HEK293 (cell line): ENCODE data around the gene GLB1L2.

Source experiments
- CTCF ChIA-PET: fragments of 350-600 bp; formaldehyde crosslinking; extraction: SDS; loops from one replicate; lab custom pipeline; 2021; ENCODE audit warnings: antibody characterized with exemption; lab: Yijun Ruan, JAX
- POLR2A ChIA-PET: fragments of 300-600 bp; formaldehyde crosslinking; extraction: SDS; loops from one replicate; lab custom pipeline; 2020; ENCODE audit warnings: antibody characterized with exemption, inconsistent platforms; lab: Yijun Ruan, JAX
- H3K27ac ChIP-seq: fragments of 200-500 bp; sonication (Bioruptor generic); 2 replicates; pipeline ENCODE4 v1.5.1; 2014; ENCODE audit warnings: low read depth, low read length, control low read depth, inconsistent platforms; ENCODE audit errors: extremely low read depth
- H3K36me3 ChIP-seq, 2 experiments: fragments of 200-500 bp in 1 of 2; sonication (Bioruptor generic) in 1 of 2; 1 replicate in 1 of 2; 2 replicates in 1 of 2; pipeline ENCODE4 v1.5.1; 2014 to 2017; ENCODE audit warnings: inconsistent platforms in 2 of 2, low read length in 2 of 2; ENCODE audit not compliant: control insufficient read depth in 2 of 2, insufficient read depth in 1 of 2
- H3K4me1 ChIP-seq: fragments of 200-500 bp; sonication (Bioruptor generic); 2 replicates; pipeline ENCODE4 v1.5.1; 2014; ENCODE audit warnings: mild to moderate bottlenecking, low read length, inconsistent platforms; ENCODE audit not compliant: control insufficient read depth, insufficient read depth
- H3K4me3 ChIP-seq: 2 replicates; pipeline ENCODE4 v1.5.1; 2011; ENCODE audit warnings: low read depth, mild to moderate bottlenecking, control low read depth, low read length, moderate library complexity
- H3K9me3 ChIP-seq: fragments of 200-500 bp; sonication (Bioruptor generic); 2 replicates; pipeline ENCODE4 v1.5.1; 2014; ENCODE audit warnings: low read depth, low read length, inconsistent platforms; ENCODE audit not compliant: control insufficient read depth, insufficient read depth
- BCL11B ChIP-seq: fragments of 450-650 bp; formaldehyde crosslinking; IDR thresholded peaks from 2 replicates; pipeline ENCODE4 v1.5.1; 2016; ENCODE audit warnings: low read depth, missing biosample characterization, missing genetic modification characterization
- GLIS2 ChIP-seq: fragments of 450-650 bp; formaldehyde crosslinking; IDR thresholded peaks from 2 replicates; pipeline ENCODE4 v1.5.1; 2016; ENCODE audit warnings: missing biosample characterization, missing genetic modification characterization
- HOXD13 ChIP-seq: sonication (generic); formaldehyde crosslinking; IDR thresholded peaks from 2 replicates; pipeline ENCODE4 v1.8.0; 2022; ENCODE audit warnings: missing genetic modification reagents, borderline replicate concordance
- OSR2 ChIP-seq: fragments of 450-650 bp; formaldehyde crosslinking; IDR thresholded peaks from 2 replicates; pipeline ENCODE4 v1.5.1; 2016; ENCODE audit warnings: missing biosample characterization, missing genetic modification characterization
- SCRT2 ChIP-seq: fragments of 450-650 bp; formaldehyde crosslinking; IDR thresholded peaks from 2 replicates; pipeline ENCODE4 v1.5.1; 2016; ENCODE audit warnings: missing biosample characterization, missing genetic modification characterization
- SP2 ChIP-seq: fragments of 450-650 bp; formaldehyde crosslinking; IDR thresholded peaks from 2 replicates; pipeline ENCODE4 v1.5.1; 2016; ENCODE audit warnings: missing biosample characterization, missing genetic modification characterization
- ZNF112 ChIP-seq: fragments of 450-650 bp; formaldehyde crosslinking; IDR thresholded peaks from 2 replicates; pipeline ENCODE4 v1.5.0; 2017; ENCODE audit warnings: missing biosample characterization, missing genetic modification characterization
- ZNF121 ChIP-seq: fragments of 450-650 bp; formaldehyde crosslinking; IDR thresholded peaks from 2 replicates; pipeline ENCODE4 v1.5.1; 2016; ENCODE audit warnings: missing biosample characterization, missing genetic modification characterization
- ZNF155 ChIP-seq: fragments of 450-650 bp; formaldehyde crosslinking; IDR thresholded peaks from 2 replicates; pipeline ENCODE4 v1.5.1; 2016; ENCODE audit warnings: missing biosample characterization, missing genetic modification characterization
- ZNF169 ChIP-seq: fragments of 450-650 bp; formaldehyde crosslinking; IDR thresholded peaks from 2 replicates; pipeline ENCODE4 v1.5.1; 2016; ENCODE audit warnings: missing biosample characterization, missing genetic modification characterization
- ZNF223 ChIP-seq: fragments of 450-650 bp; formaldehyde crosslinking; IDR thresholded peaks from 2 replicates; pipeline ENCODE4 v1.5.1; 2016; ENCODE audit warnings: missing biosample characterization, missing genetic modification characterization
- ZNF248 ChIP-seq: fragments of 450-650 bp; formaldehyde crosslinking; IDR thresholded peaks from 2 replicates; pipeline ENCODE4 v1.5.1; 2017; ENCODE audit warnings: missing biosample characterization, missing genetic modification characterization
- ZNF354C ChIP-seq: fragments of 450-650 bp; formaldehyde crosslinking; IDR thresholded peaks from 2 replicates; pipeline ENCODE4 v1.5.1; 2016; ENCODE audit warnings: missing biosample characterization, missing genetic modification characterization, low read depth, borderline replicate concordance
- ZNF521 ChIP-seq: fragments of 450-650 bp; formaldehyde crosslinking; IDR thresholded peaks from 2 replicates; pipeline ENCODE4 v1.5.1; 2017; ENCODE audit warnings: missing biosample characterization, mild to moderate bottlenecking, missing genetic modification characterization
- ZNF555 ChIP-seq: fragments of 450-650 bp; formaldehyde crosslinking; conservative IDR thresholded peaks from 2 replicates; pipeline ENCODE4 v1.5.1; 2017; ENCODE audit warnings: missing biosample characterization, mild to moderate bottlenecking, missing genetic modification characterization, inconsistent platforms
- ZNF558 ChIP-seq: fragments of 450-650 bp; formaldehyde crosslinking; IDR thresholded peaks from 2 replicates; pipeline ENCODE4 v1.5.1; 2016; ENCODE audit warnings: missing biosample characterization, missing genetic modification characterization
- ZNF561 ChIP-seq: fragments of 450-650 bp; IDR thresholded peaks from 2 replicates; pipeline ENCODE4 v1.5.1; 2018; ENCODE audit warnings: missing biosample characterization, missing genetic modification characterization, borderline replicate concordance
- ZNF664 ChIP-seq: fragments of 450-650 bp; formaldehyde crosslinking; IDR thresholded peaks from 2 replicates; pipeline ENCODE4 v1.5.1; 2016; ENCODE audit warnings: missing biosample characterization, missing genetic modification characterization
- ZNF670 ChIP-seq: fragments of 450-650 bp; formaldehyde crosslinking; IDR thresholded peaks from 2 replicates; pipeline ENCODE4 v1.5.1; 2016; ENCODE audit warnings: missing biosample characterization, missing genetic modification characterization, low read depth
- ZNF701 ChIP-seq: fragments of 450-650 bp; formaldehyde crosslinking; IDR thresholded peaks from 2 replicates; pipeline ENCODE4 v1.5.1; 2016; ENCODE audit warnings: missing biosample characterization, missing genetic modification characterization
- ZNF707 ChIP-seq: fragments of 450-650 bp; formaldehyde crosslinking; IDR thresholded peaks from 2 replicates; pipeline ENCODE4 v1.5.1; 2016; ENCODE audit warnings: missing biosample characterization, missing genetic modification characterization
- ZNF768 ChIP-seq: fragments of 450-650 bp; formaldehyde crosslinking; IDR thresholded peaks from 2 replicates; pipeline ENCODE4 v1.5.1; 2018; ENCODE audit warnings: missing biosample characterization, mild to moderate bottlenecking, missing genetic modification characterization
- ZNF776 ChIP-seq: fragments of 450-650 bp; formaldehyde crosslinking; IDR thresholded peaks from 2 replicates; pipeline ENCODE4 v1.5.0; 2017; ENCODE audit warnings: missing biosample characterization, missing genetic modification characterization, borderline replicate concordance
- TF ChIP-seq, protein P1 (sequence below): fragments of 450-650 bp; formaldehyde crosslinking; IDR thresholded peaks from 2 replicates; pipeline ENCODE4 v1.5.1; 2016; ENCODE audit warnings: missing biosample characterization, missing genetic modification characterization
- TF ChIP-seq, protein P2 (sequence below): fragments of 450-650 bp; formaldehyde crosslinking; IDR thresholded peaks from 2 replicates; pipeline ENCODE4 v1.5.1; 2016; ENCODE audit warnings: missing biosample characterization, missing genetic modification characterization
- TF ChIP-seq, protein P3 (sequence below): fragments of 450-650 bp; formaldehyde crosslinking; IDR thresholded peaks from 2 replicates; pipeline ENCODE4 v1.5.1; 2016; ENCODE audit warnings: missing biosample characterization, missing genetic modification characterization, low read depth

The GLB1L2 gene

DNA sequence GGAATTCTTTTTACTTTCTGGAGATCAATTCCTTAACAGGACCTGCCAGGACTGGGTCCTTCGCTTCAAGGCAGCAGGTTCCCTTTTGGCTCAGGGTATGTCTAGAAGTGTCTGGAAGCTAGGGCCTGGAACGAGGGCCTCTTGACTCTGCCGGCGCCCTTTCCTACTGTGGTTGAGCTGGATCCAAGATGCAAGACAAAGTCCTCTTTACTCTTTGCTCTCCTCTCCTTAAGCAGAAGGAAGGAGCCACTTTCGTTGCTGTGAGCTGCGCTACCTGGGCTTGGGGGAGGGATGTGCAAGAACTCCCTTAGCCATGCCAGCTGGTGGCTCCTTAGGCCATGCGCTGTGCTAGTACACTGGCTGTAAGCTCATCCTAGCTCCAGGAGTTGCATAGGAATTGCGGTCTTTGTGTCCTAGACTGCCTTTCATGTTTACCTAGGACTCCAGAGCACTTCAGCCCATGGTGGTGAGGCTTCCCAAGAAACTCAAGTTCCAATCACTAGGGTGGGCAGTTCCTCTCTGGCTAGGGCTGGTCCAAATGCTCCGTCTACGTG, 18.1 kb downstream of the GLB1L2 start:
- no peak for TF ChIP-seq ZNF664 (tag by site-specific recombination)
- no peak for TF ChIP-seq ZNF768 (tag by site-specific recombination)
- TF ChIP-seq ZNF776: no peak
- TF ChIP-seq GLIS2 (tag by site-specific recombination): no peak
- no peak for TF ChIP-seq ZNF521 (tag by site-specific recombination)
- no peak for TF ChIP-seq SCRT2
- TF ChIP-seq SP2 (tag by site-specific recombination): no peak
- TF ChIP-seq ZNF112 (tag by site-specific recombination): no peak
- no peak for TF ChIP-seq OSR2
- TF ChIP-seq ZNF354C (tag by site-specific recombination): no peak
- no peak for TF ChIP-seq ZNF561 (tag by site-specific recombination)
- TF ChIP-seq HOXD13 (CRISPR knock-in tag): no peak
- no peak for TF ChIP-seq ZNF670 (tag by site-specific recombination)
- no peak for TF ChIP-seq ZNF169
- TF ChIP-seq, protein P1, sequence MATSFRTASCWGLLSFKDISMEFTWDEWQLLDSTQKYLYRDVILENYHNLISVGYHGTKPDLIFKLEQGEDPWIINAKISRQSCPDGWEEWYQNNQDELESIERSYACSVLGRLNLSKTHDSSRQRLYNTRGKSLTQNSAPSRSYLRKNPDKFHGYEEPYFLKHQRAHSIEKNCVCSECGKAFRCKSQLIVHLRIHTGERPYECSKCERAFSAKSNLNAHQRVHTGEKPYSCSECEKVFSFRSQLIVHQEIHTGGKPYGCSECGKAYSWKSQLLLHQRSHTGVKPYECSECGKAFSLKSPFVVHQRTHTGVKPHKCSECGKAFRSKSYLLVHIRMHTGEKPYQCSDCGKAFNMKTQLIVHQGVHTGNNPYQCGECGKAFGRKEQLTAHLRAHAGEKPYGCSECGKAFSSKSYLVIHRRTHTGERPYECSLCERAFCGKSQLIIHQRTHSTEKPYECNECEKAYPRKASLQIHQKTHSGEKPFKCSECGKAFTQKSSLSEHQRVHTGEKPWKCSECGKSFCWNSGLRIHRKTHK: no peak
- Histone ChIP-seq H3K9me3 (no peaks in the 10 kb centered on the region), H3K27ac (no peak overlapping the region), H3K36me3 (peaks cover 0 to 12% of the 10 kb centered on the region in 2 experiments; a peak in 2 of 3 replicates), H3K4me3 (no peak overlapping the region), H3K4me1 (no peaks in the 10 kb centered on the region)
- POLR2A ChIA-PET: no interaction called here
- CTCF ChIA-PET: interaction anchor here (0.7 to 1.5 kb wide), 2 partner anchors 259 to 726 kb away, joined by 3 read pairs; no protein-coding TSS in a partner anchor

DNA sequence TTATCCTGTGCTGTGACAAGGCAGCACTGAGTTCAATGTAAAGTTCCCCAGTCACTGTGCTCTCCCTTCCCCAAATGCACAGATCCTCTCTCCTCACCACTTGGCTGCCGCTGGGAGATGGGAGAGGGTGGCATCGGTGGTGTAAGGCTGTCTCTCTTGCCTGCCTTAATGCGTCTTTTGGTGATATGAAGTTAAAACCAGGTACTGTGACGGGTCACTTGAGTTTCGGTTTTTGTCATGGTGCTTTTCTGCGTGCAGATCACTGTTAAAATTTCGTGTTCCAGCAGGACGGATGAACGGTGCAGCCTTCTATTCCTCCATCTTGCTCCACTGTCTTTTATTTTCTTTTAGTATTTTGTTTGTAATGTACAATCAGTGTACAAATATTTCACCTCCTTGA, 18.6 kb downstream of the GLB1L2 start:
- no peak for TF ChIP-seq ZNF707 (tag by site-specific recombination)
- TF ChIP-seq ZNF701 (tag by site-specific recombination): no peak
- TF ChIP-seq, protein P2, sequence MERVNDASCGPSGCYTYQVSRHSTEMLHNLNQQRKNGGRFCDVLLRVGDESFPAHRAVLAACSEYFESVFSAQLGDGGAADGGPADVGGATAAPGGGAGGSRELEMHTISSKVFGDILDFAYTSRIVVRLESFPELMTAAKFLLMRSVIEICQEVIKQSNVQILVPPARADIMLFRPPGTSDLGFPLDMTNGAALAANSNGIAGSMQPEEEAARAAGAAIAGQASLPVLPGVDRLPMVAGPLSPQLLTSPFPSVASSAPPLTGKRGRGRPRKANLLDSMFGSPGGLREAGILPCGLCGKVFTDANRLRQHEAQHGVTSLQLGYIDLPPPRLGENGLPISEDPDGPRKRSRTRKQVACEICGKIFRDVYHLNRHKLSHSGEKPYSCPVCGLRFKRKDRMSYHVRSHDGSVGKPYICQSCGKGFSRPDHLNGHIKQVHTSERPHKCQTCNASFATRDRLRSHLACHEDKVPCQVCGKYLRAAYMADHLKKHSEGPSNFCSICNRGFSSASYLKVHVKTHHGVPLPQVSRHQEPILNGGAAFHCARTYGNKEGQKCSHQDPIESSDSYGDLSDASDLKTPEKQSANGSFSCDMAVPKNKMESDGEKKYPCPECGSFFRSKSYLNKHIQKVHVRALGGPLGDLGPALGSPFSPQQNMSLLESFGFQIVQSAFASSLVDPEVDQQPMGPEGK: no peak
- TF ChIP-seq BCL11B (tag by site-specific recombination): no peak
- TF ChIP-seq ZNF121 (tag by site-specific recombination): no peak
- TF ChIP-seq, protein P3, sequence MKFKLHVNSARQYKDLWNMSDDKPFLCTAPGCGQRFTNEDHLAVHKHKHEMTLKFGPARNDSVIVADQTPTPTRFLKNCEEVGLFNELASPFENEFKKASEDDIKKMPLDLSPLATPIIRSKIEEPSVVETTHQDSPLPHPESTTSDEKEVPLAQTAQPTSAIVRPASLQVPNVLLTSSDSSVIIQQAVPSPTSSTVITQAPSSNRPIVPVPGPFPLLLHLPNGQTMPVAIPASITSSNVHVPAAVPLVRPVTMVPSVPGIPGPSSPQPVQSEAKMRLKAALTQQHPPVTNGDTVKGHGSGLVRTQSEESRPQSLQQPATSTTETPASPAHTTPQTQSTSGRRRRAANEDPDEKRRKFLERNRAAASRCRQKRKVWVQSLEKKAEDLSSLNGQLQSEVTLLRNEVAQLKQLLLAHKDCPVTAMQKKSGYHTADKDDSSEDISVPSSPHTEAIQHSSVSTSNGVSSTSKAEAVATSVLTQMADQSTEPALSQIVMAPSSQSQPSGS: no peak
- no peak for TF ChIP-seq ZNF558 (tag by site-specific recombination)
- TF ChIP-seq ZNF555 (tag by site-specific recombination): no peak
- TF ChIP-seq ZNF223 (tag by site-specific recombination): no peak
- TF ChIP-seq ZNF155 (tag by site-specific recombination): no peak
- no peak for TF ChIP-seq ZNF248 (tag by site-specific recombination)
- POLR2A ChIA-PET: no interaction called here

More for the DNA sequence above, 18.6 kb downstream of the GLB1L2 start:
- H3K36me3 ChIP-seq: peaks cover 0 to 12% of the 10 kb centered on the region in 2 experiments; a peak in 2 of 3 replicates
- H3K27ac ChIP-seq: no peak overlapping the region
- H3K4me1 ChIP-seq: no peaks in the 10 kb centered on the region
- H3K4me3 ChIP-seq: no peak overlapping the region
- CTCF ChIA-PET: interaction anchor here (0.6 to 1.5 kb wide), 2 partner anchors 150 to 725 kb away, joined by 3 read pairs; no protein-coding TSS in a partner anchor
- no peaks in the 10 kb centered on the region for H3K9me3 ChIP-seq
